GM18498 (cell line): ENCODE measurements around the gene GTF2H1.
"Not testable (repeated sequence)": the region's sequence is repeated elsewhere in the genome, so short reads cannot be mapped to it uniquely, and the experiment has no call there.

Source experiments
- ATAC-seq: cut with Tn5 transposase; IDR thresholded peaks from one replicate; pipeline ENCODE4 v1.9.1; 2021; ENCODE audit warnings: mild to moderate bottlenecking, moderate library complexity; ENCODE audit not compliant: unreplicated experiment

GTF2H1 gene

DNA sequence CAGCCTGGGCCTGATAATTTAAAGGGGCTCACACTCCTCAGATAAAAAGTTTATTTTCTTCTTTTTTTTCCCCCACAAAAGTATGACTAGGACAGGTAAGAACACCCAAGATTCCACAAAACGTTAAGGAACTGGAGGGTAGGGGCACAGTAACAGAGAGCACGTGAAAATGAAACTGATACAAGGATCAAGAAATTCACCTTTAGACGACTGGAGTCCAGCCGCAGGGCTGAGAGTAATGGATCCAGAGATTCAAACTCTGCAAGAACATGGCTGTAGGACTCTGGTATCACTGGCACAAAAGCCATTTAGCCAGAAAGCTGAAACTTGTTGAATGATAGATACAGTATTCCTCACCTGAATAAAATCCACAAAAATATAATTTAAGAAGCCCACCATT is 4.8 kb upstream of the GTF2H1 start:
- ATAC-seq = no peak

DNA sequence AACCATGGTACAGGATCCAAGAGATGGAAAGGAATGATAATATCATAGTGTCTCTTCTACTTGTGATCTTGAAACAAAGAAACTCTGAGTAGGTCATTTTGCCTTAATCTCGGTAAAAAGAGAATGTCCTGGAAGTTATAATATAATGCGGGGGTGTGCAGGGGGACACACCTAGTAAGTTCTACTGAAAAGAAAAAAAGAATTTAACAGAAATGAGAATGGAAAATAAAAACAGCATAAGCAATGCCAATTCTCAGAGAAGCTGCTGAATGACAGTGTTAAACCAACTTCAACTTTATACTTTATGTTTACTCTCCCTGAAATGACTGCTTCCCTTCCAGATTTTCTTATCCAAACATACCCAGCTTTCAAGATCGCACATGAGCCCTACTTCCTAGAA is 2.5 kb upstream of the GTF2H1 start:
- no peak for ATAC-seq

DNA sequence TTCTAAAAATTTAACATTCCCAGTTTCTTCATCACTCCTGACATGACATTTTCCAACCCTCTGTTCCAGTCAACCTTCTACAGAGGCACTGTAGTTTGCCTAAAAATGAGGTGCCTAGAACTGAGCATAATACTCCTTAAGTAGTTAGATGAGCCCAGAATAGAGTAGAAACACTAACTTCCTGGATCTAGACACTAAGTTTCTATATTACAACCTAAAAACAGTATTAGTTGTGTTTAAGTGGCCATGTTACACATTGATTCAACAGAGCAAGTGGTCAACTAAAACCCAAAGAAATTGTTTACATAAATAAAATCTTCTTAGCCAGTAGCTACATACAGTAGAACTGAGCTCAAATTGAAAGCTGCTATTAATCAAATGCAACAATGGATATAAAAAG is 1.8 kb upstream of the GTF2H1 start:
- ATAC-seq = no peak

DNA sequence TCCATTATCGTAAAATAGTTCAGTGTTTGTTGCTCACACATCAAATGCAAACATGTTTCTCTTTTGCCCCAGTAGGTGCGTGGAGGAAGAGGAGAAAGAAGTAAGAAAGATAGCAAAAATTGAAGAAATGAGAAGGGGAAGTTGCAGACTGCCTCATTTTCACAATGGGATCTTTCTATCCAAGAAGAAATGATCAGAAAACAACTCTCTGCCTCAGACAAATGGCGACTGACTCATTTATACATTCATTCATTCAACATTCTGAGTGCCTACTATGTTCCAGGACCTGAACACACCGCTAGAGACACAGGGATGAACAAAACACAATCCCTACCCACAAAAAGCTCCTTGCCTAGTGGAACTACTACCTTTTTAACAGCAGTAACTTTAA is 794 bp upstream of the GTF2H1 start:
- peak; percentile 8 for ATAC-seq

DNA sequence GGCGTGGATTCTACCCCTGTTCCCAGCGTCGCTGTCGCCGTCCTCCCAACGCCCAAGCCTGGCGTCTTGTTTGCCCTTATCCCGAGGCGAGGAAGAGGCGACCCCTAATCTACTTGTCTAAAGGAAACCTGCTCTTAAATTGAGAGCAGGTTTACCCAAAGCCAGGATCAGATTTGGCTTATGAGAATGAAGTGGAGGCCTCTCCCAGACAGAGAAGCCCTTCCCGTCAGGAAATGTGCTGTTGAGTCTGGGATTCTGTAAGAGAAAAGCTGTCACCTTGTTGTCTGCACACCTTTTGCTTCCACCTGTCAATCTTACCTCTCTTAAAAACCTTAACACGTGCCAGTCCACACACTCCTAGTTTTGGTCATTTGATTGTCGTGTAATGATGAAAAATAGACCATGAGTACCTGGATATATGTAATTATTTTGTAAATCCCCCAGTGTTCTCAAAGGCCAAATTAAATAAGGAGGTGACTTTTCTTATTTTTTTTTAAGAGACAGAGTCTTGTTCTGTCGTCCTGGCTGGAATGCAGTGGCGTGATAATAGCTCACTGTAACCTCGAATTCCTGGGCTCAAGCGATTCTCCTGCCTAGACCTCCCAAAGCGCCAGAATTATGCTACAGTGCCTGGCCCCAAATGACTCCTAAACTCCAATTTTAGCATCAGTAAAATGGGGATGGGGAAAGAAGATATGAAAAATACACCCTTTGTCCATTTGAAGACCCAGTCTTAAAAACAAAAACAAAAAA is 627 bp downstream of the GTF2H1 start:
- ATAC-seq = no peak

DNA sequence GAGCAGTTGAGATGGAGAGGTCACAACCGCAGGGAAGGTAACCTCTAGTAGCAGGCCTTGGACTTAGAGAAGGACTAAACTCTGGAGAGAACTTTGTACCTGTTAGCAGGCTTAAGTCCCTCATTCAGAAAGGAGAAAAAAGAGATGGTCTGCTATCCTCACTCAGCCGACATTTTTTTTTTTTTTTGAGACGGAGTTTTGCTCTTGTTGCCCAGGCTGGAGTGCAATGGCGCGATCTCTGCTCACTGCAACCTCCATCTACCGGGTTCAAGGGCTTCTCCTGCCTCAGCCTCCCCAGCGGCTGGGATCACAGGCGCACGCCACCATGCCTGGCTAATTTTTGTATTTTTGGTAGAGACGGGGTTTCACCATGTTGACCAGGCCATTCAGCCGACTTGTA is 1.5 kb downstream of the GTF2H1 start:
- ATAC-seq = not testable (repeated sequence)

DNA sequence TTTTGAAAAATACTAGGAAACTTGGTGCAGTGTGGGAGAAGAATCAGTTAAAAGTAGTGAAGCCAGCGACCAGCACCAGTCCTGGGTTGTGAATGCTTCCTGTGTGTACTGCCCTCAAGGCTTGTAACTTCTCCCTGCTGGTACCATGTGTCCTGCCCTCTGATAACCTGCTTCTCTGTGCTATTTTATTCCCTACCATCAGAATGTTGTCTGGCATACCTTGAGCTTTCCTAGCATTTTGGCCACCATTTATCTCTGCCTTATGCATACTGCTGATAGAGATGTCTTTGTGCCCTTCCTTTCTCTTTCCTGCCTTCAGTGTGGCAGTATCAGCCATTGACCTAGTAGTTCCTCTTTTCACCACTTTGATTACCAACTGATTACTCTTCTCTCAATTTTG is 2.0 kb downstream of the GTF2H1 start:
- no peak for ATAC-seq

DNA sequence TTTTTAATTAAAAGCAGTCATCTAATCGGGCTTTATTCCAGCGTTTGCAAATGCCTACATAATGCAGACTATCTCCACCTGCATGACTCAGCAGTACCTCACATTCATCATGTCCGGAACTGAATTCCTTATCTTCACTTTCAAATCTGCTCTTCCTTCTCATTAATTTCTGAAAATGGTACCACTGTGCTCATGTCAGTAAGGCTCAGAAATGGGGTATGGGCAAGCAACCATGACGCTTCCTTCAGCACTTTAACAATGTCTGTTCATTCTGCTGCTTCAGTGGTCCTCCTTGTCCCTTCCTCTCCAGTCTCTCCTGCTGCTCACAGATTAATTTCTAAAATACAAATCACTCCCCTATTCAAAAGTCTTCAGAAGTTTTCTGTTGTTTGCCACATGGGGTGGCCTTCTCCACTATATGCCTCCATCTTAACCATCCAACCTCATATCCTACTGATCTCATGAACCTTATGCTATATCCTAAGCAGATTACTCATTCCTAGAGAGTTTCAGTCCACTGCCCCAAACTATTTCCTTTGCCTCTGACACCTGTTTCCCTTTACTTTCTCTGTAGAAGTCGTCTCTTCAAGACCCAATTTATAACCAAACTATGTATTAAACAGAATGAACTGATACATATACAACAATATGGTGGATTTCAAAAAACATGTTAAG is 7.0 kb downstream of the GTF2H1 start:
- peak; percentile 50 for ATAC-seq

DNA sequence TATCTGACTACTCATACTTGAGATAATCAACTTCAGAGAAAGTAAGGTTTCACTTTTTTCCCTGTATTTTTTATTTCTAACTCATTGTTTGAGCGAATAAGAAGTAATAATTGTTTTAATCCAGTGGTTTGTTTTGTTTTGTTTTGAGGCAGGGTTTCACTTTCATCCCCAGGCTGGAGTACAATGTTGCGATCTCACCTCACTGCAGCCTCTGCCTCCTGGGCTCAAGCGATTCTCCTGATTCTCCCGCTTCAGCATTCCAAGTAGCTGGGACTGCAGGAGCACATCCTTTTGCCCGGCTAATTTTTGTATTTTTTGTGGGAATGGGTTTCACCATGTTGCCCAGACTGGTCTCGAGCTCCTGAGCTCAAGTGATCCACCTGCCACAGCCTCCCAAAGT is 8.6 kb downstream of the GTF2H1 start:
- ATAC-seq = no peak

DNA sequence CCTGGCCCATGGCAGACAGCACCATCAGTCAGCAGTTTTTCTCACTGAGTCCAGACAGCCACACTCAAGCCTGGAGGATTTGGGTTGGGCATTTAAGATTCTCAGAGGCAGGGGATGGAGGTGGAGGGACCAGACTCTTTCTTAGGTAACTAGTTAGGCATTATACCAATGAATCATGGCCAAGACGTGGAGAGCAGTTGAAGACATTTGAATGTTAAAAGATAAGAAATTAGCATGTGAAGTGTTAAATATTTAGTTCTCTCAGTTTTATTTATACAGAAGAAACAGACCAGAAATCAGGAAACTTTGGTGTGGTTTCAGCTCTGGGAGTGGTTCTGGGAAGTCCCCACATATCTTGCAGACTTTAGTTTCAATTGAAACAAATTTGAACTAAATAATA is 9.9 kb downstream of the GTF2H1 start:
- no peak for ATAC-seq

DNA sequence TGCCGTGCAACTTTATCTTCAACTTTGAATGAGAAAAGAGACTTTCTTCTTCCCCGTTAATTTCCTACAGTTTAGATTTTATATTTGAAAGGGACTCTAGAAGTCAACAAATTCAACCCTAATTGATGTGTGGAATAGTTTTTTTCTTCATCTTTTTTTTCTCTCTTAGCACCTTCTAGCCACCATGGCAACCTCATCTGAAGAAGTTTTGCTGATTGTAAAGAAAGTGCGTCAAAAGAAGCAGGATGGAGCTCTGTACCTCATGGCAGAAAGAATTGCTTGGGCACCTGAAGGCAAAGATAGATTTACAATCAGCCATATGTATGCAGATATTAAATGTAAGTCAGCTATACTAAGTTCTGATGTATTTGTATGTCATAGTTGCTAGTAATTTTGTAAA is 10.5 kb downstream of the GTF2H1 start:
- ATAC-seq = no peak

DNA sequence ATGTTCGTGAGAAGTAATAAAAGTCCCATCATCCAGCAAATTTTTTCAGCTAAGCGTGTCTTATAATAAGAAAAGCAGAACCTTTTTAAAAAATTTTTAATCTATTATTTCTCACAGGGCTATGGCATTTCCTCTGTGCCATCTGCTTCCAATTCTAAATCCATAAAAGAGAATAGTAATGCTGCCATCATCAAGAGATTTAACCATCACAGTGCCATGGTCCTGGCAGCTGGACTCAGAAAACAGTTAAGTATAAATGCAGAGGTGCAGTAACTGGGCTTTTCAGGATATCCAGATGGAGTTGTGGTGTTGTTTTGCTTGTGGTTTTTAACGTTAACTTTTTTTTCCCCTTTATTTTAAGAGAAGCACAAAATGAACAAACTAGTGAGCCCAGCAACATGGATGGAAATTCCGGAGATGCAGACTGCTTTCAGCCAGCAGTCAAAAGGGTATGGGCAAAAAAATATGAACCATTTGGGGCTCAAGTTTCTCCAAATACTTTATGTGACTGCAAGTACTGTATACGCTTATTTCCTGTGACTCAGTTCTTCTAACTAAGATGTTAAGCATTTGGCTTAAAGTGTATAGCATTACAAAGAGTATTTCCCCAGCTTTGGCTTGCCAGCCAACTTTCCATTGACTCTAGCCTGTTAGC is 25.2 kb downstream of the GTF2H1 start:
- no peak for ATAC-seq

DNA sequence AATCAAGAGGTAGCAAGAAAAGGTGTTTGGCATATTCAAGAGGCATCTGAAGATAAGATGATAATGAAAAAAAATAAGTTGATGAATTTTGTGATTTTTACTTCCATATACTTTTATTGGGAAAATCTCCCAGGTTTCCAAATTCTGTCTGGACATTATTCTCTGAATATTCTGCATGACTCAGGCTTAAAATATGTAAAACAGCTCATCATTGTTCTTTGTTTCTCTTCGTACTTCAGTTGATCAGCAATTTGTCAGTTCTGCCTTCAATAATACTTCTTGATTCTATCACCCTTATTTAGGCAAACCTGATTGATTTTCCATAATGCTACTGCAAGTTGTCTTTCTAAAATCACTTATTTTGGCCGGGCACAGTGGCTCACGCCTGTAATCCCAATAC is 30.2 kb downstream of the GTF2H1 start:
- no peak for ATAC-seq

DNA sequence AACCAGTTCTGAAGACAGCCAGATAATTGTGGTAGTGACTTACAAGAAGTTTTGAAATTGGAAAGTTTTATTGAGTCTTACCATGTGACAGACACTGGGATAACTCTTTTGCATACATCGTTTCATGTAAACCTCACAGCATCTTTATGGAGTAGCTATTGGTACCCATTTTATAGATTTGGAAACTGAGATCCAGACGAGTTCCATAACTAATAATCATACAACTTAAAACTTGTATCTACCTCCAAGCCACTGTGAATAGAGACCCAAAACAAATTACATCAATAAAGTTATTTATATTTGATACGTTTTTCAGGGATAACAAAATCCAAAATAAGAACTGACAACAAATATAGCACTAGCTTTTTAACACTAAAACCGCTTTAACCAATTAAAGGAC is 36.3 kb downstream of the GTF2H1 start:
- ATAC-seq = no peak

DNA sequence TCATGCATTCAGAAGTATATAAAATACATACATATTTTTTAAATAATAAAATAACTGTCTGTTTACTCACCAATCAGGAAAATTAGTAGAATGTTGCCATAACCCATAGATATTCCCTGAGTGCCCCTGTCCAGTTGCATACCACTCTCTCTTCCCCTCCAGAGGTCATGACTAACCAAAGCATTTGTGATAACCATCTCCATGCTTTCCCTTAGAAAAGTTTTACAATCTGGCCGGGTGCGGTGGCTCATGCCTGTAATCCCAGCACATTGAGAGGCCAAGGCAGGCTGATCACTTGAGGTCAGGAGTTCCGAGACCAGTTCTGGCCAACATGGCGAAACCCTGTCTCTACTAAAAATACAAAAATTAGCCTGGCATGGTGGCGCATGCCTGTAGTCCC is 38.8 kb downstream of the GTF2H1 start:
- ATAC-seq = no peak

DNA sequence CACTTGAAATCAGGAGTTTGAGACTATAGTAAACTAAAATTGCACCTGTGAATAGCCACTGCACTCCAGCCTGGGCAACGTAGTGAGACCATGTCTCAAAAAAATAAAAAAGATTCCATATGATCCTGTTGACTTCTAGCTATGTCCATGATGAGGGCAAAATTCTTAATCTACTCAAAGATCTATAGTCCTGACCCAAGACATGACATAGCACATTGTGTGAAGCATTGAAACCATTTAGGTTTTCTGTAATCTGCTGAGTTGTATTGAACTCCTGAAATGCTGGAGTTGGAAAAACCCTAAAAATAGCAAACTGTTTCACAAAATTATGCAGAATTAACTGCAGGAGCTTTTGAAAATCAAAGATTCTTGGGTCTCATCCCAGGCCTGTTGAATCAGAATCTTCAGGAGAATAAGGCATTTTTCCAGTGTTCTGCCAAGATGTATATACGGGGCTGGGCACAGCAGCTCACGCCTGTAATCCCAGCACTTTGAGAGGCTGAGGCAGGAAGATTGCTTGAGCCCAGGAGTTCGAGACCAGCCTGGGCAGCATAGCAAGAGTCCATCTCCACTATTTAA is 42.2 kb downstream of the GTF2H1 start:
- ATAC-seq = no peak

DNA sequence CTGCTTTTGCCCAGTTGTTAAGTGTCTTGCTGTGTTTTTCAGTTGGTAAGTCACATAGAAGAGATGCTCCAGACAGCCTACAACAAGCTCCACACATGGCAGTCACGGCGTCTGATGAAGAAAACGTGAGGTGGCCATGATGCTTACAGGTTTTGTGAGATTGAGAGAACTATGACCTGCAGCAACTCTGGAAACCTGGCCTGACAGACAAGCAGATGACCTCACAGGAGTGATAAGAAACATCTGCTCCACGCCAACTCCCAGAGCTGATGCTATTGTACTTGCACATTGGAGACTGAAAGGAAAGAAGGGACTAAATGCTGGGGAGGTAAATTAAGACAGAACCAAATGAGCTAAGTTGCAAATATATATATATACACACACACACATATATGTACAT is 43.4 kb downstream of the GTF2H1 start:
- ATAC-seq = no peak

DNA sequence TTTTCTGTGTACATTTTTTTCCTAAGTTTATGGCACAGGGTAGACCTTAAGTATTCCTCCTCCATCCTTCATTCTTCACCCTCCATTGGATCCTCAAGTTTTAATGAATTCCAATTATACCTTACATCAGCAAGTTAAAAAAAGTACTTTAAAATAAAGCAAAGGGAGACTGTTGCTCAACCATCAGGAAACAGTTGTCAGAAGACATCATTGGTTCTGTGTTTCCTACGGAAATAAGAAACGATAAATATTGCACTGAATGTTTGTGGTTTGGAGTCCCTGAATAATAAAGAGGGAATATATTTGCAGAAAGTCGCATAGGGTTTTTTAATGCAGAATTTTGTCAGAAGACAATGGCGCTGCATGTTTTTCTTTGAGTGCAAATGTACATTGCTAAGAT is 43.9 kb downstream of the GTF2H1 start:
- ATAC-seq = no peak

DNA sequence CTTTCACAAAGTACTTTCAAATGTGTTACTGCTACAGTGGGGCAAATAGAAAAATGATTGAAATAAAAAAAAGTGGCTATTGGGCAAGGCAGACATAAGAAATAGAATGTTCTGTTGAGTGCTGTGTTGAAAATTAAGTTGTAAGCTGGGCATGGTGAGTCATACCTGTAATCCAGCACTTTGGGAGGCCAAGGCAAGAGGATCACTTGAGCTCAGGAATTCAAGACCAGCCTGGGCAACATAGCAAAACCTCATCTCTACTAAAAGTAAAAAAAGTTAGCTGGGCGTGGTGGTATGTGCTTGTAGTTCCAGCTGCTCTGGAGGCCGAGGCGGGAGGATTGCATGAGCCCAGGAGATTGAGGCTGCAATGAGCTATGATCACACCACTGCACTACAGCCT is 45.1 kb downstream of the GTF2H1 start:
- no peak for ATAC-seq

DNA sequence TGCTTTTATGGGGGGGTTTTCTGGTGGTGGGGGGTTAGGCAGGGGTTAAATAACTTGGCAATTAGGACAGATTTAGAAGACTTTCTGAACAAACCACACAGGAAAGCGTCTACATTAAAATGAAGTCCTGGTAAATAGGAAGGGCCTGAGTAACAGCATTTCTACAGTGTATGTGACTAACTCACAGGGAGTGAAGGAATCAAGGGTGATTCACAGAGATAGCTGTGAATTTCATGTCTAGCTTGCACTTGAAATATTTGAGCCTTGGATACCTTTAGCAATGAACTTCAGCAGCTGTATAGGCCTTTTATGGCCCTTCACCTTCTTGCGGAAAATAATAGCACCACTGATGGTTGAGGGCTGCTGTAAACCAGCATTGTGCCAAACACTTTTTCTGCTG is 45.9 kb downstream of the GTF2H1 start:
- ATAC-seq = no peak

DNA sequence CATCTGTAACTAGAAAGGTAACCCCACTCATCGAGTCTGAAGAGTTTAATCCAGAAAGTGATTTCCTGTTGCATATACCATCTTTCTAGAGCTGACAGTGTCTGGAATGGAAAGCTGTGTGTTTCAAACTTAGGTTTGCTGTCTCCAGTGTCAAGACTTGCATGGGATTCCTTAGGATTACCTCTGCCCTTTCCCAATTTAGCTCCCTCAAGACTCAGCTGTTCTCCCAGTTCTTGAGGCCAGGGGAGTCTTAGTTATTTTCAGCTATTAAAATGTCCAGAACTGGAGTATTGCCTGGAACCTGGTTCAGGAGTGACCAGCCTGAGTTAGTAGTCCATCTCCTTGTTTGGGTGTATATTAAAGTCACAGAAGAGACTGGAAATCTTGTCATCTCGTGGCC is 47.0 kb downstream of the GTF2H1 start:
- no peak for ATAC-seq

DNA sequence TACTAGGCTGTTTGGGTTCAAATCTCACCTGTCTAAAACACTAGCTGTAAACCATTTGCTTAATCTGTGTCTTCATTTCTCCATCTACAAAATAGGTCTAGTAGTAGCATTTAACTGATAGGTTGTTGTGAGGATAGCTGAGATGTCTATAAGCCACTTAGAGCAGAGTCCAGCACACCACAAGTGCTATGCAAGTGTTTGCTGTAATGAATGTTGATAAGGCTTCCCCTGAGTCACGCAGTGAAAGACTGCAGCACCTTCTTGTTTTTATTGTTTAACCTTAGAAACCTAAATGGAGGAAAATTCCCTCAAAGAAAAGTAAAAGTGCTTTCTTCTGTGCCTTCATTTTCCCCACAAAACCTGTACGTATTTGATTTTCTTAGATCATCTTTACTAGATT is 48.9 kb downstream of the GTF2H1 start:
- ATAC-seq = no peak
